Esophagus squamous epithelium (tissue), 4 donors: ENCODE results near the gene LAMC3.

Experiments used
- CTCF ChIP-seq, 6 experiments: fragments of 450-650 bp in 4 of 6; fragments of 200-600 bp in 2 of 6; sonication (generic) in 2 of 6; IDR thresholded peaks; one replicate each; pipeline ENCODE4 v1.5.1; 2016 to 2019; ENCODE audit warnings: antibody characterized with exemption in 6 of 6, mild to moderate bottlenecking in 4 of 6, moderate library complexity in 4 of 6
- POLR2A ChIP-seq, 4 donors: fragments of 450-650 bp; IDR thresholded peaks; one replicate each; pipeline ENCODE4 v1.6.1; 2017; ENCODE audit warnings: antibody characterized with exemption in 4 of 4, mild to moderate bottlenecking in 4 of 4, moderate library complexity in 3 of 4

GRCh38 chr9:131036529-131037334, 27.8 kb downstream of the LAMC3 start:
- TF ChIP-seq CTCF (IDR thresholded peaks at IDR 0.05) (no peak), POLR2A (IDR thresholded peaks at IDR 0.05) (no peak)
